ENCODE results near the gene OR52E4. TPM values are rescaled to one million over a fixed set of nuclear protein-coding genes. Genes with fewer than 3 reads are reported as not detected.

Gene OR52E4
- polyA plus RNA-seq, 2 of the 4 experiments (the other 2 are of a cell fraction): not detected

GRCh38 chr11:5929571-5930368 is 49.3 kb downstream of the OR52E4 start (continued):
- no peak for TF ChIP-seq ZSCAN20 (CRISPR knock-in tag; IDR thresholded peaks at IDR 0.05)
- no peak for TF ChIP-seq CHD4 (IDR thresholded peaks at IDR 0.05; ENCODE audit: borderline replicate concordance)
- TF ChIP-seq EHF (CRISPR knock-in tag; IDR thresholded peaks at IDR 0.05): no peak

- DNase-seq (ENCODE audit: low read depth in 1 of 2, low spot score in 1 of 2) (no peak), ATAC-seq (no peak), FAIRE-seq (no peak)
- TF ChIP-seq RARB (CRISPR knock-in tag; IDR thresholded peaks at IDR 0.05) (no peak), CHD2 (IDR thresholded peaks at IDR 0.05; ENCODE audit: low read length, partially characterized antibody) (no peak), KDM5A (IDR thresholded peaks at IDR 0.05) (no peak), TFCP2L1 (CRISPR knock-in tag; IDR thresholded peaks at IDR 0.05) (no peak), CBX8 (IDR thresholded peaks at IDR 0.05) (no peak), KDM1A (IDR thresholded peaks at IDR 0.05; ENCODE audit: low read depth) (no peak), FOSB (CRISPR knock-in tag; IDR thresholded peaks at IDR 0.05) (no peak), REST (IDR thresholded peaks at IDR 0.05) (no peak), RAD21 (conservative IDR thresholded peaks at IDR 0.05 in 1 of 2, IDR thresholded peaks at IDR 0.05 in 1 of 2) (no peak), RFX5 (IDR thresholded peaks at IDR 0.05) (no peak), ZC3H11A (IDR thresholded peaks at IDR 0.05) (no peak)
- TF ChIP-seq, protein P1, sequence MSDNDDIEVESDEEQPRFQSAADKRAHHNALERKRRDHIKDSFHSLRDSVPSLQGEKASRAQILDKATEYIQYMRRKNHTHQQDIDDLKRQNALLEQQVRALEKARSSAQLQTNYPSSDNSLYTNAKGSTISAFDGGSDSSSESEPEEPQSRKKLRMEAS (IDR thresholded peaks at IDR 0.05): no peak
- TF ChIP-seq, protein P2, sequence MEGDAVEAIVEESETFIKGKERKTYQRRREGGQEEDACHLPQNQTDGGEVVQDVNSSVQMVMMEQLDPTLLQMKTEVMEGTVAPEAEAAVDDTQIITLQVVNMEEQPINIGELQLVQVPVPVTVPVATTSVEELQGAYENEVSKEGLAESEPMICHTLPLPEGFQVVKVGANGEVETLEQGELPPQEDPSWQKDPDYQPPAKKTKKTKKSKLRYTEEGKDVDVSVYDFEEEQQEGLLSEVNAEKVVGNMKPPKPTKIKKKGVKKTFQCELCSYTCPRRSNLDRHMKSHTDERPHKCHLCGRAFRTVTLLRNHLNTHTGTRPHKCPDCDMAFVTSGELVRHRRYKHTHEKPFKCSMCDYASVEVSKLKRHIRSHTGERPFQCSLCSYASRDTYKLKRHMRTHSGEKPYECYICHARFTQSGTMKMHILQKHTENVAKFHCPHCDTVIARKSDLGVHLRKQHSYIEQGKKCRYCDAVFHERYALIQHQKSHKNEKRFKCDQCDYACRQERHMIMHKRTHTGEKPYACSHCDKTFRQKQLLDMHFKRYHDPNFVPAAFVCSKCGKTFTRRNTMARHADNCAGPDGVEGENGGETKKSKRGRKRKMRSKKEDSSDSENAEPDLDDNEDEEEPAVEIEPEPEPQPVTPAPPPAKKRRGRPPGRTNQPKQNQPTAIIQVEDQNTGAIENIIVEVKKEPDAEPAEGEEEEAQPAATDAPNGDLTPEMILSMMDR (IDR thresholded peaks at IDR 0.05): no peak
- TF ChIP-seq, protein P3, sequence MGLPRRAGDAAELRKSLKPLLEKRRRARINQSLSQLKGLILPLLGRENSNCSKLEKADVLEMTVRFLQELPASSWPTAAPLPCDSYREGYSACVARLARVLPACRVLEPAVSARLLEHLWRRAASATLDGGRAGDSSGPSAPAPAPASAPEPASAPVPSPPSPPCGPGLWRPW (IDR thresholded peaks at IDR 0.05): no peak
- H3K4me1 ChIP-seq: no peaks in the 10 kb centered on the region
- 66% methylated on average over 12 of the region's 19 CpGs for WGBS (ENCODE audit: missing lambda C conversion rate)
- no peak overlapping the region for H3K4me2 ChIP-seq
- POLR2A ChIA-PET: no interaction called here
- peaks cover 5% of the 10 kb centered on the region; the same call in 1 of the 3 replicates for H3K9me3 ChIP-seq
- H3K27ac ChIP-seq: no peak overlapping the region
- no peak overlapping the region for H3K4me3 ChIP-seq
- CTCF ChIA-PET: no interaction called here
Measured at GRCh38 chr11:5930614-5931013, 50.2 kb downstream of the OR52E4 start.

DNA sequence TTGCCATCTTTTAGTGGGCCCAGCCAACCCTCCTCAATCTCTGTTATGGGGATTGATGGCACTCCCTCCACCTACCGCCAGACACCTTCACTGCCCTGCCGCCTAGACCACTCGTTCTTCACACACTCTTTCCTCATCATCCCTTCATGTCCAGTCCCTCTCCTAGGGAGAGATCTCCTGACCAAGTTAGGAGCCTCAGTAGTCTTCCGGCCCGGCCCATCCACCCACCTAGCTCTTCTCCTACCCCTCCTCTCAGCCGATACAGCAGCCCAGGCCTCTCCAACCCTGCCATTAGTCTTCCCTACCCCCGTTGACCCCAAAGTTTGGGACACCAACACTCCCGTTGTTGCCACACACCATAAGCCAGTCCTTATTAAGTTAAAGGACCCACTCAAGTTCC is 50.6 kb downstream of the OR52E4 start:
- Histone ChIP-seq H3K4me3 (no peak overlapping the region), H3K27ac (no peak overlapping the region), H3K4me1 (no peaks in the 10 kb centered on the region), H3K4me2 (no peak overlapping the region), H3K9me3 (peaks cover 5% of the 10 kb centered on the region; the same call in 1 of the 3 replicates)
- DNase-seq (ENCODE audit: low read depth in 1 of 2, low spot score in 1 of 2) (no peak), FAIRE-seq (no peak), ATAC-seq (no peak)
- TF ChIP-seq, protein P3 (IDR thresholded peaks at IDR 0.05): no peak
- TF ChIP-seq FOSB (CRISPR knock-in tag; IDR thresholded peaks at IDR 0.05): no peak
- TF ChIP-seq SREBF2 (IDR thresholded peaks at IDR 0.05): no peak
- no peak for TF ChIP-seq FOSL2 (IDR thresholded peaks at IDR 0.05)
- TF ChIP-seq FOSL2 (CRISPR knock-in tag; IDR thresholded peaks at IDR 0.05): no peak
- TF ChIP-seq EHF (CRISPR knock-in tag; IDR thresholded peaks at IDR 0.05): no peak
- TF ChIP-seq, protein P4, sequence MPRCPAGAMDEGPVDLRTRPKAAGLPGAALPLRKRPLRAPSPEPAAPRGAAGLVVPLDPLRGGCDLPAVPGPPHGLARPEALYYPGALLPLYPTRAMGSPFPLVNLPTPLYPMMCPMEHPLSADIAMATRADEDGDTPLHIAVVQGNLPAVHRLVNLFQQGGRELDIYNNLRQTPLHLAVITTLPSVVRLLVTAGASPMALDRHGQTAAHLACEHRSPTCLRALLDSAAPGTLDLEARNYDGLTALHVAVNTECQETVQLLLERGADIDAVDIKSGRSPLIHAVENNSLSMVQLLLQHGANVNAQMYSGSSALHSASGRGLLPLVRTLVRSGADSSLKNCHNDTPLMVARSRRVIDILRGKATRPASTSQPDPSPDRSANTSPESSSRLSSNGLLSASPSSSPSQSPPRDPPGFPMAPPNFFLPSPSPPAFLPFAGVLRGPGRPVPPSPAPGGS (IDR thresholded peaks at IDR 0.05): no peak
- TF ChIP-seq RFX5 (IDR thresholded peaks at IDR 0.05): no peak
- TF ChIP-seq MYC (IDR thresholded peaks at IDR 0.05; ENCODE audit: borderline replicate concordance, low read length): no peak
- TF ChIP-seq, protein P2 (IDR thresholded peaks at IDR 0.05): no peak
- TF ChIP-seq HOXB5 (CRISPR knock-in tag; IDR thresholded peaks at IDR 0.05): no peak
- ChIA-PET CTCF (no interaction called here), POLR2A (no interaction called here)
- WGBS (ENCODE audit: missing lambda C conversion rate): 51% methylated on average over 8 of the region's 8 CpGs

All from A549 (cell line).